Panc1 (cell line): ENCODE results near the gene TMC4. TPM values are rescaled to one million over a fixed set of nuclear protein-coding genes. Genes with fewer than 3 reads are reported as not detected.
A peak's percentile ranks its signal among the peaks of the same experiment; 100 is the strongest.

Source experiments
- ATAC-seq: fragments of 200-7000 bp; cut with Tn5 transposase; 2 replicates; pipeline ENCODE4 v1.9.1; 2020; ENCODE audit warnings: mild to moderate bottlenecking, moderate library complexity
- BruUV-seq: library from RNA; stranded (reverse); fragments of 400-500 nt; replicated peaks from 2 replicates; lab custom pipeline; 2021; lab: Mats Ljungman, UMichigan
- CTCF ChIA-PET: fragments of 300-600 bp; sonication (Branson Sonifier 250); formaldehyde crosslinking; loops from one replicate; lab custom pipeline; 2022; ENCODE audit warnings: antibody characterized with exemption; lab: Charles Lee
- POLR2A ChIA-PET: fragments of 300-600 bp; sonication (Branson Sonifier 250); formaldehyde crosslinking; loops from one replicate; lab custom pipeline; 2022; ENCODE audit warnings: antibody characterized with exemption; lab: Charles Lee
- DNase-seq: peaks from one replicate; pipeline ENCODE4 v3.0.0-alpha.2; 2010; ENCODE audit warnings: low read depth, low spot score
- H3K27ac ChIP-seq: 2 replicates; pipeline ENCODE4 v1.5.1; 2011; ENCODE audit warnings: mild to moderate bottlenecking, low read length, inconsistent platforms
- H3K27me3 ChIP-seq: fragments of 200-500 bp; sonication (Bioruptor generic); 2 replicates; pipeline ENCODE4 v1.6.0; 2014; ENCODE audit warnings: low read length, inconsistent platforms; ENCODE audit not compliant: control insufficient read depth, insufficient read depth
- H3K36me3 ChIP-seq: fragments of 200-500 bp; sonication (Bioruptor generic); 2 replicates; pipeline ENCODE4 v1.5.1; 2014; ENCODE audit warnings: inconsistent platforms, mild to moderate bottlenecking, low read length, moderate library complexity; ENCODE audit not compliant: control insufficient read depth, insufficient read depth
- H3K4me1 ChIP-seq: 2 replicates; pipeline ENCODE4 v1.5.1; 2011; ENCODE audit warnings: inconsistent platforms, mild to moderate bottlenecking, low read length, moderate library complexity; ENCODE audit not compliant: control insufficient read depth, insufficient read depth
- H3K4me3 ChIP-seq, 2 experiments: 2 replicates each; pipeline ENCODE4 v1.5.1; 2011 to 2012; ENCODE audit warnings: low read depth in 2 of 2, low read length in 2 of 2, mild to moderate bottlenecking in 2 of 2, inconsistent platforms in 1 of 2, moderate library complexity in 1 of 2
- H3K9me3 ChIP-seq: fragments of 200-500 bp; sonication (Bioruptor generic); 2 replicates; pipeline ENCODE4 v1.5.1; 2014; ENCODE audit warnings: low read depth, mild to moderate bottlenecking, inconsistent platforms, low read length, moderate library complexity; ENCODE audit not compliant: control insufficient read depth, insufficient read depth
- POLR2AphosphoS5 ChIP-seq: IDR thresholded peaks from 2 replicates; pipeline ENCODE4 v1.6.1; 2012; ENCODE audit warnings: mild to moderate bottlenecking, low read depth, low read length, moderate library complexity
- SIN3A ChIP-seq: IDR thresholded peaks from 2 replicates; pipeline ENCODE4 v1.6.1; 2012; ENCODE audit warnings: low read depth, mild to moderate bottlenecking, low read length, moderate library complexity, borderline replicate concordance; ENCODE audit not compliant: insufficient read depth
- TCF7L2 ChIP-seq: IDR thresholded peaks from 2 replicates; pipeline ENCODE4 v1.6.1; 2011; ENCODE audit warnings: mild to moderate bottlenecking, low read depth, low read length, inconsistent platforms
- in situ Hi-C: cut with HindIII; loops from 2 replicates; pipeline ENCODE4 v1.10.0; 2016; ENCODE audit warnings: low sequenced_read_pairs, low pct_unique_long_range_greater_than_20kb
- intact Hi-C: fragments of 100-400 bp; cut with micrococcal nuclease; formaldehyde crosslinking; loops from one replicate; pipeline ENCODE4 v1.10.0; 2022; ENCODE audit not compliant: unreplicated experiment
- total RNA-seq: library from RNA; stranded (reverse); gene quantifications from one replicate; pipeline ENCODE4 v1.2.1, GENCODE V29; 2021; ENCODE audit not compliant: unreplicated experiment
- TF ChIP-seq, protein P1 (sequence below), 2 experiments: IDR thresholded peaks; 2 replicates each; pipeline ENCODE4 v1.6.1; 2011 to 2012; ENCODE audit warnings: low read depth in 2 of 2, control low read depth in 1 of 2, low read length in 1 of 2, mild to moderate bottlenecking in 1 of 2, moderate library complexity in 1 of 2; ENCODE audit not compliant: insufficient read depth in 1 of 2
- TF ChIP-seq, protein P2 (sequence below): fragments of 450-650 bp; IDR thresholded peaks from 2 replicates; pipeline ENCODE4 v1.5.1; 2017; ENCODE audit warnings: mild to moderate bottlenecking

TMC4 gene
- total RNA-seq, 1 experiment from 2014 or later = 5.1 TPM

DNA sequence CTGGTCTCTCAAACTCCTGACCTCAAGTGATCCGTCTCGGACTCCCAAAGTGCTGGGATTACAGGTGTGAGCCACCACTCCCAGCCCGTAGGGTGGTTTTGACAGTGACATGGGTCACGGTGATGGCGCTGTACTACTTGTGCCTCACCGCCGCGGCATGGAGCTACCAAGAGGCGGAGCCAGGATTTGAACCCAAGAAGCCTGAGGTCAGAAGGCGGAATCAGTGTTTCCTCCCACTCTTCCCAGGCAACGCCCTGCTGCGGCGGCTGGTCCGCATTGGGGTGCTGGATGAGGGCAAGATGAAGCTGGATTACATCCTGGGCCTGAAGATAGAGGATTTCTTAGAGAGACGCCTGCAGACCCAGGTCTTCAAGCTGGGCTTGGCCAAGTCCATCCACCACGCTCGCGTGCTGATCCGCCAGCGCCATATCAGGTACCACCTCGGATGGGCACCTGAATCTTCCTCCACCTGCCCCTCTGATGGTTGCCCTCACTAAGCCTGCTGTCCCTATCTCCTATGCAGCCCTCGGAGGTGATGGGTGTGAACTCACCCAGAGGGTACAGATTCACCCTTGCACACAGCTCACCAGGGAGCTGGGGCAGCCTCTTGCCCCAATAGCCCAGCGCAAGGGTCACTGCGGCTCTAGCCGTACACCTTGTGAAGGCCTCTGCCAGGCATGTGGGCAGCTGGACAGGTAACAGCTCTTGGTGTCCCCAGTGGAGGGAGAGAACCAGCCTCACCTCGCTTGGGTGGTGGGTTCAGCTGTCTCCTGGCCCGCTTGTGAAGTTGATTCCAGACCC, 33.3 kb upstream of the TMC4 start:
- Histone ChIP-seq H3K4me3 (no peak overlapping the region), H3K36me3 (peaks cover 42% of the 10 kb centered on the region), H3K27me3 (no peaks in the 10 kb centered on the region), H3K4me1 (peaks cover 89% of the 10 kb centered on the region), H3K27ac (no peak overlapping the region), H3K9me3 (no peaks in the 10 kb centered on the region)
- ChIA-PET POLR2A (interaction anchor here (1.0 kb wide), 1 partner anchor 243 kb away, joined by 3 read pairs; the partner anchor contains the start of gene LENG8), CTCF (interaction anchor here (0.5 to 0.7 kb wide), 2 partner anchors 23 to 56 kb away, joined by 3 to 7 read pairs; no protein-coding TSS in a partner anchor)
- no peak for DNase-seq
- BruUV-seq = no TSS peak
- no peak for ATAC-seq
- TF ChIP-seq POLR2AphosphoS5 (no peak), SIN3A (no peak), TCF7L2 (no peak)
- TF ChIP-seq, protein P1, sequence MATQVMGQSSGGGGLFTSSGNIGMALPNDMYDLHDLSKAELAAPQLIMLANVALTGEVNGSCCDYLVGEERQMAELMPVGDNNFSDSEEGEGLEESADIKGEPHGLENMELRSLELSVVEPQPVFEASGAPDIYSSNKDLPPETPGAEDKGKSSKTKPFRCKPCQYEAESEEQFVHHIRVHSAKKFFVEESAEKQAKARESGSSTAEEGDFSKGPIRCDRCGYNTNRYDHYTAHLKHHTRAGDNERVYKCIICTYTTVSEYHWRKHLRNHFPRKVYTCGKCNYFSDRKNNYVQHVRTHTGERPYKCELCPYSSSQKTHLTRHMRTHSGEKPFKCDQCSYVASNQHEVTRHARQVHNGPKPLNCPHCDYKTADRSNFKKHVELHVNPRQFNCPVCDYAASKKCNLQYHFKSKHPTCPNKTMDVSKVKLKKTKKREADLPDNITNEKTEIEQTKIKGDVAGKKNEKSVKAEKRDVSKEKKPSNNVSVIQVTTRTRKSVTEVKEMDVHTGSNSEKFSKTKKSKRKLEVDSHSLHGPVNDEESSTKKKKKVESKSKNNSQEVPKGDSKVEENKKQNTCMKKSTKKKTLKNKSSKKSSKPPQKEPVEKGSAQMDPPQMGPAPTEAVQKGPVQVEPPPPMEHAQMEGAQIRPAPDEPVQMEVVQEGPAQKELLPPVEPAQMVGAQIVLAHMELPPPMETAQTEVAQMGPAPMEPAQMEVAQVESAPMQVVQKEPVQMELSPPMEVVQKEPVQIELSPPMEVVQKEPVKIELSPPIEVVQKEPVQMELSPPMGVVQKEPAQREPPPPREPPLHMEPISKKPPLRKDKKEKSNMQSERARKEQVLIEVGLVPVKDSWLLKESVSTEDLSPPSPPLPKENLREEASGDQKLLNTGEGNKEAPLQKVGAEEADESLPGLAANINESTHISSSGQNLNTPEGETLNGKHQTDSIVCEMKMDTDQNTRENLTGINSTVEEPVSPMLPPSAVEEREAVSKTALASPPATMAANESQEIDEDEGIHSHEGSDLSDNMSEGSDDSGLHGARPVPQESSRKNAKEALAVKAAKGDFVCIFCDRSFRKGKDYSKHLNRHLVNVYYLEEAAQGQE (IDR thresholded peaks at IDR 0.05; ENCODE audit: insufficient read depth in 1 of 2, low read depth in 2 of 2, low read length in 1 of 2) = no peak
- TF ChIP-seq, protein P2, sequence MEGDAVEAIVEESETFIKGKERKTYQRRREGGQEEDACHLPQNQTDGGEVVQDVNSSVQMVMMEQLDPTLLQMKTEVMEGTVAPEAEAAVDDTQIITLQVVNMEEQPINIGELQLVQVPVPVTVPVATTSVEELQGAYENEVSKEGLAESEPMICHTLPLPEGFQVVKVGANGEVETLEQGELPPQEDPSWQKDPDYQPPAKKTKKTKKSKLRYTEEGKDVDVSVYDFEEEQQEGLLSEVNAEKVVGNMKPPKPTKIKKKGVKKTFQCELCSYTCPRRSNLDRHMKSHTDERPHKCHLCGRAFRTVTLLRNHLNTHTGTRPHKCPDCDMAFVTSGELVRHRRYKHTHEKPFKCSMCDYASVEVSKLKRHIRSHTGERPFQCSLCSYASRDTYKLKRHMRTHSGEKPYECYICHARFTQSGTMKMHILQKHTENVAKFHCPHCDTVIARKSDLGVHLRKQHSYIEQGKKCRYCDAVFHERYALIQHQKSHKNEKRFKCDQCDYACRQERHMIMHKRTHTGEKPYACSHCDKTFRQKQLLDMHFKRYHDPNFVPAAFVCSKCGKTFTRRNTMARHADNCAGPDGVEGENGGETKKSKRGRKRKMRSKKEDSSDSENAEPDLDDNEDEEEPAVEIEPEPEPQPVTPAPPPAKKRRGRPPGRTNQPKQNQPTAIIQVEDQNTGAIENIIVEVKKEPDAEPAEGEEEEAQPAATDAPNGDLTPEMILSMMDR = no peak
- intact Hi-C loops = no loop called here
- in situ Hi-C loops = no loop called here

DNA sequence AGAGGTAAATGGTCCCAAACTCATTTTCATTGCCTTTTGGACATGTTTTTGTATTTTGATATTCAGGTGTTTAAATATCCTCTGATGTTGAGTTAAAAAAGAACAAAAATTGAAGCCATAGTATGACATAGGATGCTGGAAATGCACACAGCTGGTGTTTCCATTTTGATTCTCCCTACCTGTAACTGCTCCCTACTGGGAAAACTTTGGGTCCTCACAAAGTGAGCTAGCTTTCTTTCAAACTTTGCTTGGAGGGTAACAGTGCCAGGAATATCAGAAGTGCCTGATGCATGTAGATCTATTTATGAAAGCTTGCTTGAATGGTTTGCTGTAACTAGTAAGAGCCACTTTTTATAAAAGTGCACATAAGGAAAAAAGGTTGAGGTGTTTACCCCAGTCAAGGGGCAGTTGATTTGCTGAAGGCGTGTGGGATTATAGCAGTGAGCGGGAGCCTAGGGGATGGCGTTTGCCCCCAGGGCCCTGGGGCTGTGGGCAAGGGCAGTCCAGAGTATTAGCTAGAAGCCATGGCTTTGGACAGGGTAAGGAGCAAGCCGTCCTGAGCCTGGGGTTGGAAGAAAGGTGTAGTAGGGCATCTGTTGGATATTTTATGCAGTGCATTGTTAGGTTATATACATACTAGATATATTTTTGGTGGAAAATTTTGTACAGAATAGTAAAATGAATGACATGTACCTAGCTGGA, 32.0 kb upstream of the TMC4 start:
- TSS peak; percentile 5 for BruUV-seq
- in situ Hi-C loops = no loop called here

More for the DNA sequence above, 32.0 kb upstream of the TMC4 start:
- Histone ChIP-seq H3K27me3 (no peaks in the 10 kb centered on the region), H3K4me1 (peaks cover 78% of the 10 kb centered on the region), H3K4me3 (no peak overlapping the region; a peak in 1 of 4 replicates), H3K9me3 (no peaks in the 10 kb centered on the region), H3K36me3 (peaks cover 44% of the 10 kb centered on the region), H3K27ac (0 out of 2 replicates have a peak overlapping the region, but pooled peaks have one; percentile 2)
- DNase-seq = no peak
- intact Hi-C loops = no loop called here
- no peak for TF ChIP-seq TCF7L2
- TF ChIP-seq, protein P1 (IDR thresholded peaks at IDR 0.05; ENCODE audit: insufficient read depth in 1 of 2, low read depth in 2 of 2, low read length in 1 of 2) = no peak
- no peak for TF ChIP-seq SIN3A
- POLR2A ChIA-PET = interaction anchor here (0.5 to 1.0 kb wide), 4 partner anchors 9 to 381 kb away, joined by 3 to 8 read pairs (median 4); partner anchors contain the start of gene LENG8
- ATAC-seq = no peak
- CTCF ChIA-PET = interaction anchor here (0.6 kb wide), 1 partner anchor 186 kb away, joined by 3 read pairs; no protein-coding TSS in a partner anchor
